ENCODE data around the gene FIBP. TPM values are rescaled to one million over a fixed set of nuclear protein-coding genes. Genes with fewer than 3 reads are reported as not detected.

FIBP gene
- total and polyA plus RNA-seq, 2 of the 8 experiments (the other 6 are each of a cell fraction or from before 2014, with no cell fraction given) = 74.3 to 173 TPM

- peak; percentile 93 to 96 for DNase-seq (ENCODE audit: low read depth in 1 of 2, low spot score in 2 of 2)
- Histone ChIP-seq H3K27ac (ENCODE audit: low read depth, low read length) (peak within 1 kb of the TSS; percentile 82), H4K8ac (ENCODE audit: extremely low read depth, insufficient read depth, low read length) (peak within 1 kb of the TSS; percentile 95), H2BK12ac (ENCODE audit: low read depth, low read length) (no peak within 1 kb of the TSS), H2AFZ (ENCODE audit: low read length) (peak within 1 kb of the TSS; percentile 65; the same call in 1 of the 2 replicates), H3K79me1 (ENCODE audit: low read depth, low read length) (peaks cover 20% of the 10 kb centered on the region), H3K18ac (ENCODE audit: extremely low read depth, low read length) (peak within 1 kb of the TSS; percentile 65), H4K20me1 (replicated peaks in 1 of 2; ENCODE audit: control insufficient read depth in 1 of 2, insufficient read depth in 2 of 2, low read length in 2 of 2) (peaks cover 27 to 29% of the 10 kb centered on the region in 2 experiments), H3K23ac (ENCODE audit: insufficient read length) (no peak within 1 kb of the TSS), H3K4me3 (ENCODE audit: extremely low read depth in 1 of 4, insufficient read depth in 2 of 4, low read depth in 3 of 4, low read length in 4 of 4) (peak within 1 kb of the TSS; percentile 86 to 96 (median 91)), H3K9me3 (ENCODE audit: insufficient read depth in 2 of 2, low read depth in 1 of 2, low read length in 1 of 2) (no peaks in the 10 kb centered on the region), H2BK15ac (ENCODE audit: low read length) (no peak within 1 kb of the TSS), H3K4me2 (ENCODE audit: insufficient read depth in 1 of 2, low read depth in 2 of 2, low read length in 2 of 2) (peak within 1 kb of the TSS; percentile 95 to 97), H2AK5ac (ENCODE audit: low read depth, low read length) (peak within 1 kb of the TSS; percentile 61; the same call in 1 of the 2 replicates), H3K56ac (replicated peaks; ENCODE audit: insufficient read length, low read depth, low read length) (peak within 1 kb of the TSS; percentile 48), H2BK120ac (replicated peaks; ENCODE audit: low read depth, low read length) (no peak within 1 kb of the TSS), H3K23me2 (ENCODE audit: low read depth, low read length) (peaks cover 19% of the 10 kb centered on the region), H3K4me1 (replicated peaks in 1 of 4; ENCODE audit: control insufficient read depth in 3 of 4, insufficient read depth in 4 of 4, low read length in 3 of 4) (peaks cover 0 to 15% (median 6%) of the 10 kb centered on the region in 4 experiments; a peak in 5 of 7 replicates), H3K27me3 (replicated peaks in 1 of 4; ENCODE audit: control insufficient read depth in 3 of 4, extremely low read depth in 1 of 4, insufficient read depth in 3 of 4, low read length in 3 of 4) (no peaks in the 10 kb centered on the region), H3K36me3 (ENCODE audit: control insufficient read depth in 2 of 4, insufficient read depth in 4 of 4, low read length in 3 of 4) (peaks cover 17 to 31% (median 26%) of the 10 kb centered on the region in 4 experiments), H3K14ac (ENCODE audit: insufficient read length) (no peak within 1 kb of the TSS), H3K4ac (replicated peaks; ENCODE audit: insufficient read length, low read depth, low read length) (peak within 1 kb of the TSS; percentile 63), H3K9ac (replicated peaks in 1 of 4; ENCODE audit: extremely low read depth in 1 of 4, low read depth in 3 of 4, low read length in 3 of 4) (peak within 1 kb of the TSS; percentile 87 to 90 (median 88)), H4K91ac (replicated peaks; ENCODE audit: insufficient read length, low read length) (peak within 1 kb of the TSS; percentile 77), H2BK20ac (ENCODE audit: low read length) (no peak within 1 kb of the TSS), H4K5ac (ENCODE audit: insufficient read length, low read depth, low read length) (peak within 1 kb of the TSS; percentile 71), H3K79me2 (ENCODE audit: control insufficient read depth in 1 of 2, insufficient read depth in 2 of 2, low read length in 2 of 2) (peaks cover 15 to 41% of the 10 kb centered on the region in 2 experiments), H2BK5ac (ENCODE audit: low read depth, low read length) (peak within 1 kb of the TSS; percentile 95)
- CTCF ChIA-PET (ENCODE audit: partially characterized antibody) = interaction anchor here (0.7 to 9.9 kb wide), 7 partner anchors 9 to 88 kb away, joined by 3 to 191 read pairs (median 29); partner anchors contain the start of genes CCDC85B, CTSW and FIBP
- POLR2A ChIA-PET (ENCODE audit: partially characterized antibody) = interaction anchor here (0.6 to 39.7 kb wide), 29 partner anchors 2 to 243 kb away, joined by 3 to 1071 read pairs (median 4); partner anchors contain the start of genes AP5B1, CCDC85B, CFL1 and CTSW
- no peak for FAIRE-seq
- WGBS, 2 experiments (ENCODE audit: extremely low coverage in 1 of 2, insufficient coverage in 1 of 2, insufficient read length in 1 of 2, insufficient replicate concordance in 2 of 2, low coverage in 1 of 2, low lambda C conversion rate in 2 of 2, missing lambda C conversion rate in 1 of 2) = 1% methylated on average over 53 of the region's 92 CpGs; no CpG with 5 or more reads in 1 of the 2 experiments
- TF ChIP-seq RNF2 (IDR thresholded peaks at IDR 0.05; ENCODE audit: borderline replicate concordance, low read depth, low read length, missing control alignments, poor library complexity, severe bottlenecking) (no peak), CREB1 (IDR thresholded peaks at IDR 0.05) (peak; percentile 49; the same call in 1 of the 2 replicates), MAX (IDR thresholded peaks at IDR 0.05) (no peak), BCL11A (IDR thresholded peaks at IDR 0.05; ENCODE audit: low read depth in 2 of 2, low read length in 2 of 2) (no peak), BACH1 (IDR thresholded peaks at IDR 0.05; ENCODE audit: low read length) (no peak), HDAC6 (IDR thresholded peaks at IDR 0.05; ENCODE audit: low read depth, low read length) (no peak), ATF2 (IDR thresholded peaks at IDR 0.05; ENCODE audit: low read length) (no peak)
Measured at GRCh38 chr11:65857853-65858680, 30.2 kb downstream of the FIBP start, which contains the start of gene CFL1. TSS of gene CFL1 (minus strand) at chr11:65858180. CDS start at chr11:65858099, 81 bp downstream.
